Spleen (tissue), 7 donors: ENCODE data around the gene PTPN2.

Experiments used
- CTCF ChIP-seq, 11 experiments: fragments of 200-600 bp in 7 of 11; fragments of 450-650 bp in 4 of 11; sonication (generic) in 4 of 11; IDR thresholded peaks in 8 of 11; conservative IDR thresholded peaks in 3 of 11; 1 replicate in 7 of 11; 2 replicates in 4 of 11; pipeline versions ENCODE4 v1.4.0 to v1.8.0; 2016 to 2021; ENCODE audit warnings: antibody characterized with exemption in 11 of 11, inconsistent platforms in 4 of 11, mild to moderate bottlenecking in 1 of 11
- POLR2A ChIP-seq, 3 donors: fragments of 450-650 bp; IDR thresholded peaks; one replicate each; pipeline ENCODE4 v1.5.1; 2017; ENCODE audit warnings: antibody characterized with exemption in 3 of 3, mild to moderate bottlenecking in 1 of 3
- donor health status: DM: no; HTN: no; CAD: no; lungs with moderate emphysema.
- donor health status: DM: no; HTN: no; CAD: no.
- donor health status: DM: no; HTN: no; CAD: no.

- TF ChIP-seq POLR2A (IDR thresholded peaks at IDR 0.05), result no peak
- no peak for TF ChIP-seq CTCF (IDR thresholded peaks at IDR 0.05 in 8 of 11, conservative IDR thresholded peaks at IDR 0.05 in 3 of 11)
These were observed 62.6 kb downstream of the PTPN2 start for GRCh38 chr18:12821408-12821807.
